Measurements from ENCODE around the gene PFDN5. TPM values are rescaled to one million over a fixed set of nuclear protein-coding genes. Genes with fewer than 3 reads are reported as not detected.

The PFDN5 gene
- total RNA-seq, 1 experiment from 2014 or later = 291 TPM

- Histone ChIP-seq H3F3A (ENCODE audit: insufficient read depth, low read depth) (peaks cover 15% of the 10 kb centered on the region), H3K9me2 (ENCODE audit: insufficient read depth) (no peaks in the 10 kb centered on the region), H4K20me1 (ENCODE audit: insufficient read depth) (no peaks in the 10 kb centered on the region), H3K36me3 (ENCODE audit: low read depth) (no peaks in the 10 kb centered on the region), H3K4me2 (no peak overlapping the region), H3K4me3 (no peak overlapping the region), H3K27me3 (ENCODE audit: insufficient read depth, low read depth) (no peaks in the 10 kb centered on the region), H3K4me1 (replicated peaks; ENCODE audit: insufficient read depth) (peaks cover 3% of the 10 kb centered on the region; the same call in 1 of the 2 replicates), H3K9me3 (ENCODE audit: insufficient read depth, low read depth) (no peaks in the 10 kb centered on the region), H3K27ac (no peak overlapping the region), H2AFZ (no peak overlapping the region), H3K79me2 (ENCODE audit: low read depth) (no peaks in the 10 kb centered on the region)
- no peak for DNase-seq
- intact Hi-C loops (cut with micrococcal nuclease; ENCODE audit: unreplicated experiment) = no loop called here
- BruUV-seq (replicated peaks) = no TSS peak
- ChIA-PET POLR2A (ENCODE audit: unreplicated experiment) (no interaction called here), CTCF (no interaction called here)
- TF ChIP-seq EZH2 (IDR thresholded peaks at IDR 0.05; ENCODE audit: low read depth) = no peak
- TF ChIP-seq CTCF (conservative IDR thresholded peaks at IDR 0.05) = no peak
Observed at GRCh38 chr12:53289891-53290290, 5.5 kb upstream of the PFDN5 start.

GRCh38 chr12:53290661-53291060 is 4.7 kb upstream of the PFDN5 start:
- H3K9me3 ChIP-seq (ENCODE audit: insufficient read depth, low read depth) = no peaks in the 10 kb centered on the region
- ChIA-PET CTCF (no interaction called here), POLR2A (ENCODE audit: unreplicated experiment) (no interaction called here)
- H3K4me1 ChIP-seq (replicated peaks; ENCODE audit: insufficient read depth) = peaks cover 6% of the 10 kb centered on the region; the same call in 1 of the 2 replicates
- no peaks in the 10 kb centered on the region for H3K9me2 ChIP-seq (ENCODE audit: insufficient read depth)
- no TSS peak for BruUV-seq (replicated peaks)
- no peaks in the 10 kb centered on the region for H4K20me1 ChIP-seq (ENCODE audit: insufficient read depth)
- no peaks in the 10 kb centered on the region for H3K27me3 ChIP-seq (ENCODE audit: insufficient read depth, low read depth)
- no peaks in the 10 kb centered on the region for H3K36me3 ChIP-seq (ENCODE audit: low read depth)
- H3F3A ChIP-seq (ENCODE audit: insufficient read depth, low read depth) = peaks cover 15% of the 10 kb centered on the region
- no peak overlapping the region for H3K4me2 ChIP-seq
- TF ChIP-seq EZH2 (IDR thresholded peaks at IDR 0.05; ENCODE audit: low read depth) (no peak), CTCF (conservative IDR thresholded peaks at IDR 0.05) (no peak)
- intact Hi-C loops (cut with micrococcal nuclease; ENCODE audit: unreplicated experiment) = no loop called here
- no peak for DNase-seq
- no peak overlapping the region for H3K27ac ChIP-seq
- H2AFZ ChIP-seq = no peak overlapping the region
- H3K4me3 ChIP-seq = no peak overlapping the region
- H3K79me2 ChIP-seq (ENCODE audit: low read depth) = peaks cover 3% of the 10 kb centered on the region

- intact Hi-C loops (cut with micrococcal nuclease; ENCODE audit: unreplicated experiment) = no loop called here
- Histone ChIP-seq H3K4me1 (replicated peaks; ENCODE audit: insufficient read depth) (peaks cover 19% of the 10 kb centered on the region), H3K9me3 (ENCODE audit: insufficient read depth, low read depth) (no peaks in the 10 kb centered on the region), H4K20me1 (ENCODE audit: insufficient read depth) (no peaks in the 10 kb centered on the region), H3K27ac (no peak overlapping the region), H3K27me3 (ENCODE audit: insufficient read depth, low read depth) (no peaks in the 10 kb centered on the region), H2AFZ (no peak overlapping the region), H3K4me2 (no peak overlapping the region), H3K9me2 (ENCODE audit: insufficient read depth) (no peaks in the 10 kb centered on the region), H3K79me2 (ENCODE audit: low read depth) (peaks cover 20% of the 10 kb centered on the region), H3K36me3 (ENCODE audit: low read depth) (0 out of 2 replicates have a peak, but pooled peaks cover under 1% of the 10 kb centered on the region), H3F3A (ENCODE audit: insufficient read depth, low read depth) (peaks cover 19% of the 10 kb centered on the region), H3K4me3 (no peak overlapping the region)
- POLR2A ChIA-PET (ENCODE audit: unreplicated experiment) = no interaction called here
- no peak for DNase-seq
- CTCF ChIA-PET = interaction anchor here (0.5 kb wide), 1 partner anchor 102 kb away, joined by 8 read pairs; no protein-coding TSS in a partner anchor
- no peak for TF ChIP-seq CTCF (conservative IDR thresholded peaks at IDR 0.05)
- TF ChIP-seq EZH2 (IDR thresholded peaks at IDR 0.05; ENCODE audit: low read depth) = no peak
- no TSS peak for BruUV-seq (replicated peaks)
Observed at GRCh38 chr12:53292426-53292825, 2.9 kb upstream of the PFDN5 start.
